AG04449 (cell line): ENCODE results near the gene DVL1.

Experiments used
- CTCF ChIA-PET: fragments of 350-600 bp; formaldehyde crosslinking; extraction: SDS; loops from one replicate; lab custom pipeline; 2021; ENCODE audit warnings: antibody characterized with exemption; lab: Yijun Ruan, JAX
- POLR2A ChIA-PET: fragments of 400-600, 350-600 bp; formaldehyde crosslinking; extraction: SDS; loops from one replicate; lab custom pipeline; 2020; ENCODE audit warnings: antibody characterized with exemption, inconsistent platforms; lab: Yijun Ruan, JAX
- DNase-seq: peaks from one replicate; pipeline ENCODE4 v3.0.0-alpha.2; 2010; ENCODE audit warnings: low read depth, low spot score
- H3K4me3 ChIP-seq: 2 replicates; pipeline ENCODE4 v1.5.1; 2011; ENCODE audit warnings: low read depth, mild to moderate bottlenecking, control low read depth, low read length
- TF ChIP-seq, protein P1 (sequence below): IDR thresholded peaks from one replicate; pipeline ENCODE4 v1.5.1; 2011; ENCODE audit warnings: mild to moderate bottlenecking, moderate library complexity, low read length, control low read depth, inconsistent platforms; ENCODE audit not compliant: insufficient read depth; ENCODE audit errors: missing control alignments

DVL1 gene

DNA sequence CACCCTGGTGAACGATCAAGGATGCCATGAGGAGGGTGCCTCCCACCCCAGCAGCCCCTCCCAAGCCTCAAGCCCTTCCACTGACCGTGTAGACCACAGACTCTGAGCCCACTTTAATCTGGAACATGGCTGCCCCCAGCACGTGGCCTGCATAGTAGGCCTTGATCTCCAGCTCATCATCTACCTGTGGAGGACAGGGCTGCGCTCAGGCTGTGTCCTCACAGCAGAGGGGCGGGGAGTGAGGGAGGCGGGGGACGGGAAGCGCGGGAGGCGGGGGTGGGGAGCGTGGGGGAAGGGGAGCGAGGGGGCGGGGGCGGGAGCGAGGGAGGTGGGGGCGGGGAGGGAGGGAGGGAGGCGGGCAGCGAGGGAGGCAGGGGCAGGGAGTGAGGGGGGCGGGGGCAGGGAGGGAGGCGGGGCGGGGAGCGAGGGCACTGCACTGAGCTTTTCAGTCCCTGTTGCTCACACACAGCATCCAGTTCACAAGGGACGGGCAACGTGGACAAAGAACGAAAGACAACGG is 33.7 kb downstream of the DVL1 start:
- POLR2A ChIA-PET, result no interaction called here
- CTCF ChIA-PET, result interaction anchor here (0.8 to 1.0 kb wide), 2 partner anchors 56 to 58 kb away, joined by 3 read pairs; no protein-coding TSS in a partner anchor
- TF ChIP-seq, protein P1, sequence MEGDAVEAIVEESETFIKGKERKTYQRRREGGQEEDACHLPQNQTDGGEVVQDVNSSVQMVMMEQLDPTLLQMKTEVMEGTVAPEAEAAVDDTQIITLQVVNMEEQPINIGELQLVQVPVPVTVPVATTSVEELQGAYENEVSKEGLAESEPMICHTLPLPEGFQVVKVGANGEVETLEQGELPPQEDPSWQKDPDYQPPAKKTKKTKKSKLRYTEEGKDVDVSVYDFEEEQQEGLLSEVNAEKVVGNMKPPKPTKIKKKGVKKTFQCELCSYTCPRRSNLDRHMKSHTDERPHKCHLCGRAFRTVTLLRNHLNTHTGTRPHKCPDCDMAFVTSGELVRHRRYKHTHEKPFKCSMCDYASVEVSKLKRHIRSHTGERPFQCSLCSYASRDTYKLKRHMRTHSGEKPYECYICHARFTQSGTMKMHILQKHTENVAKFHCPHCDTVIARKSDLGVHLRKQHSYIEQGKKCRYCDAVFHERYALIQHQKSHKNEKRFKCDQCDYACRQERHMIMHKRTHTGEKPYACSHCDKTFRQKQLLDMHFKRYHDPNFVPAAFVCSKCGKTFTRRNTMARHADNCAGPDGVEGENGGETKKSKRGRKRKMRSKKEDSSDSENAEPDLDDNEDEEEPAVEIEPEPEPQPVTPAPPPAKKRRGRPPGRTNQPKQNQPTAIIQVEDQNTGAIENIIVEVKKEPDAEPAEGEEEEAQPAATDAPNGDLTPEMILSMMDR, result no peak
- no peak for DNase-seq
- H3K4me3 ChIP-seq, result no peak overlapping the region

DNA sequence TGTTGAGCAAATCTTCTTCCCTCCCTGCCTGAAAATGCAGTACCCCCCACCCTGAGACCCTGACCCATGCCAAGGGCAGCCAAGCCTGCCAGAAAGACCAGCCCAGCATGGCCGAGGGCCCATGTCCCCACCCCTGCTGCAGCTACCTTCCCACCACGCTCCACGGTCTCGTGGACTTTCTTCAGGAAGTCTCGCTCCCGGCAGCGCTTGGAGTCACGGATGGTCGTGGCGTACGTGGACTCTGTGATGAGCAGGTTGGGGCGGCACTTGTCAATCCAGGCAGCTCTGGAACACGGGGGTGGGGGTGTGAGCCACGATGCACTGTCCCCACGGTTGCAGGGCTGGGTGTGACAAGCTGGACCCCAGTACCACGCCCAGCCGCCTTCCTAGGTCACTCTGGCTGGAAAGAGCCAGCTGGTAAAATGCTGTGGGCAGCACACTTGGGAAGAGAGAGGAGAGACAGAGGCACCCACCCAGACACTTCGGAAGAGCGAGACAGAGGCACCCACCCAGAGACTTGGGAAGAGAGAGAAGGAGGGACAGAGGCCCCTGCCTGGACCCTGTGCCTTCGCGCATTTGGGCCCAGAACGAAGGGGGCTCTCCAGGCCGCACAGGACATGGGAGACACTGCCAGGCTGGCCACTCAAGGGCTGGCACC is 34.4 kb downstream of the DVL1 start:
- ChIA-PET CTCF (interaction anchor here (0.8 to 1.0 kb wide), 2 partner anchors 56 to 59 kb away, joined by 3 read pairs; no protein-coding TSS in a partner anchor), POLR2A (no interaction called here)
- no peak overlapping the region for H3K4me3 ChIP-seq
- TF ChIP-seq, protein P1, result no peak
- DNase-seq, result no peak

DNA sequence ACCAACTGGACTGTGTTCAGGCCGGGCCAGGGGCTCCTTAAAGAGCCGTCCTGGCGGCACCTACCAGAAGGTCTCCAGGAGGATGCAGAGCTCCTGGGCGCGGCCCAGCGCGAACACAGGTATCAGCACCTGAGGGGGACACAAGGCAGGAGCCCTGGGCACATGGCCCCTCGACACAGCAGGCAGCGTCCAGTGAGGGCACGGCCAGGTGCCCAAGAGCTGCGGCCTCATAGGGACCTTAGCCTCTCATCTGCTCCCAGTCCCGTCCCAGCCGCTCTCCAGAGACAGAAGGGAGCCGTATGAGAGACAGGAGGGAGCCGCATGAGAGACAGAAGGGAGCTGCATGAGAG is 35.0 kb downstream of the DVL1 start:
- ChIA-PET POLR2A (no interaction called here), CTCF (interaction anchor here (1.2 kb wide), 1 partner anchor 192 kb away, joined by 3 read pairs; no protein-coding TSS in a partner anchor)
- no peak for DNase-seq

DNA sequence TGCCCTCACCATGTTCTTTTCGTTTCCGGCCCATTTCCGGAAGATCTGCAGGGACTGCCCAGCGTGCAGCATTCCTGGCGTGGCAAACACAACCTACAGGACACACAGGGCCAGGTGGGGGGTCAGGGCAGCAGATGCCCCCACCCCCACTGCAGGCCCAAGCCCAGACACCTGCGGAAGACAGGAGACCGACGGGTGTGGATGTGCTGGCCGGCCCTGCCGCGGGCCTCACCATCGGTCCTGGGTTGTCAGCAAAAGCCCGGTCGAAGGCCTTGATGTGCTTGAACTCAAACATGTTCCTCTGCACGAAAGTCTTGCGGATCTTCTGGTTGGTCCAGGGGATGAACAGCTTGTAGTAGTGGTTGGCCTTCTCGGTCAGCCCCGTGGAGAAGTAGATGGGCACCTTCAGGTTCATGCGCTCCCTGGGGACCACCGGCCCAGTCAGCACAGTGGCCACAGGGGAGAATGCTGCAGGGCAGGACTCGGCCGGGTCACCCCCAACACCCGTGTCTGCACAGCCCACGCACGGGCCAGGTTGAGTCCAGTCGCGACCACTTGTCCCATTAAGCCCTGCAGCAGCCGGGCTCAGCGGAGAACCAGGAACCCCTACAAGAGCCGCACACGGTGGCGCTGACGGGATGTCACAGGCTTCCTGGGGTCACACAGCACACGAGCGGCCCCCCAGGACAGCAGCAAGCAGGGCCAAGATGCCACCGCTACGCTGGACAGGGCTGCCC is 35.5 kb downstream of the DVL1 start:
- POLR2A ChIA-PET, result no interaction called here
- TF ChIP-seq, protein P1, result no peak
- CTCF ChIA-PET, result interaction anchor here (1.2 to 1.7 kb wide), 3 partner anchors 59 to 192 kb away, joined by 3 to 10 read pairs (median 4); no protein-coding TSS in a partner anchor
- H3K4me3 ChIP-seq, result no peak overlapping the region
- DNase-seq, result no peak

More for the DNA sequence above, 35.0 kb downstream of the DVL1 start:
- no peak overlapping the region for H3K4me3 ChIP-seq
- TF ChIP-seq, protein P1, result no peak

DNA sequence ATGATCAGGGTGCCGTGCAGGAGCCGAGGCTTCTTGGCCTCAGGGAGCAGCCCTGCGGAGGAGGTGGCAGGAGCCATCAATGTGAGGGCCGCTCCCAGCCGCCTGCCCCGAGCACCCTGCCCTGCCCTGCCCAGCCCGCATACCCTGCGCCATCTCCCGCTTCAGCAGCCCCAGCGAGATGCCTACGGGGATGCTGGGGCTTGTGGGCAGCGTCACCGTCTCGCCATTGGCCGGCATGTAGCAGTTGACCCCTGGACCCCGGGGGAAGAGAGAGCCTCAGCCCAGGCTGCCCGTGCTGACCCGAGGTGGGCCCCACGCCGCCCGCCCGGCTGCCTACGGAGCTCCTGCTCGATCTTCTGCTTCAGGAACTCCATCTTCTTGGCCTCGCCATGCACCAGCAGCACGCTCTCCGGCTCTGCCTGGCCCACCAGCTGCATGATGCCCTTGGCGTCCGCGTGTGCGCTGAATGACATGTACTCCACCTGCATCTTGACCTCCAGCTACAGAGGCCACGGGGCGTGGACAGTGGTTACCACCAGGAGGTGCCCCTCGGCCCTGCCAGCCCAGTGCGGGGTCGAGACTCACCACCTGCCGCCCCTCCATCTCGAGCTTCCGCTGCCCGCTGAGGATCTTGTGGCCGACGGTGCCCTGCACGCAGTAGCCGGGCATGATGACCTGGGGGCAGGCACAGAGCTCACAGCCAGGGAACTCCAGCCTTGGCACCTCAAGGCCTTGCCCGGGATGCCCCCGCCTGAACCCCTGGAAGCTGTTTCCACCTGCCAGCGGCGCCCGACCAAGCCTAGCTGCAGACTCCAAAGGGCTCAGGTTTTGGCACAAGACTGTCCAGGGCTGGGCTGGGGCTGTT is 36.5 kb downstream of the DVL1 start:
- no peak for DNase-seq
- TF ChIP-seq, protein P1, result no peak
- ChIA-PET POLR2A (interaction anchor here (0.7 kb wide), 1 partner anchor 1093 kb away, joined by 3 read pairs; no protein-coding TSS in a partner anchor), CTCF (interaction anchor here (1.2 to 1.7 kb wide), 3 partner anchors 60 to 193 kb away, joined by 3 to 10 read pairs (median 4); no protein-coding TSS in a partner anchor)
- H3K4me3 ChIP-seq, result no peak overlapping the region
